Activated CD4-positive, alpha-beta T cell treated with anti-CD3 and anti-CD28 coated beads, Interleukin-2, amount 50 U/mL, for 48 hours (primary cell): Measurements from ENCODE around the gene CEACAM5.
"Not testable (repeated sequence)": the region's sequence is repeated elsewhere in the genome, so short reads cannot be mapped to it uniquely, and the experiment has no call there.

Source experiments
- DNase-seq, 2 experiments: peaks; one replicate each; pipeline ENCODE4 v3.0.0-alpha.2; 2020

Gene CEACAM5

DNA sequence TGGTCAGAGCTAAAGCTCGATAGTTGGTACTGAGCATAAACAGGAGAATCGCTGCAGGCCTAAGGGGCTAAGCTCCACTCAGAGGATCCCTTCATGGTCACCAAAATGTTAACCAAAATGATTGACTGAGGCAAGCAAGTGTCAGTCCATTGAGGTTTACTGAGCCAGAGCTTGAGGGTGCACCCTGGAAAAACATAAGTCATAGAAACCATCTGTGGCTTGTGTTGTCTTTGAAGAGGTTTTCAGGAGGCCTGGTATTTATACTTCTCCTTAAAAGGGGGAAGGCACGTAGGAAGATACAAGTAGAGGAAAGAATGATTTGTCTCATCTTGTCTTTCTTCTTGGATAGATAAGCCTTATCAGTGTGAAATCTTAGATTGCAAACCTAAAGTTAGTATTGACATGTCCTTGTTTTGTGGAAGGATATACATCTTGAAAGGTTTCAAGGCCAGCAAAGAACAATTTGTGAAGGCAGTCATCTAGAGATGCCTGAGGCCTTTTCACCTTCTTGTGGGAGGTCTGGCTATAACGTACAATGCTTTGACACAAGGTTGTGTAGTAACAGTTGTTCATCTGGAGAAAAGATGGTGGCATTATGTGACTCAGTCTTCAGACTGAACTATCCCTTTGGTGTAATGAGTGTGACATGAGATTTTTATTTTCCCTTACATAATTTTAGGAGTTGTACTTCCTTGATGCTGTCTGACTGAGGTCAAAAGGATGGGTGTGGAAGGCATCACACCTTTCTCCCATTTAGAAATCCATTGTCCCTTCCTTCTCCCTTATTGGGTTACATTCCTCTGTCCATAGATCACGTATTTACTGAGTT, 32.2 kb downstream of the CEACAM5 start:
- DNase-seq: peak; percentile 8 to 26

DNA sequence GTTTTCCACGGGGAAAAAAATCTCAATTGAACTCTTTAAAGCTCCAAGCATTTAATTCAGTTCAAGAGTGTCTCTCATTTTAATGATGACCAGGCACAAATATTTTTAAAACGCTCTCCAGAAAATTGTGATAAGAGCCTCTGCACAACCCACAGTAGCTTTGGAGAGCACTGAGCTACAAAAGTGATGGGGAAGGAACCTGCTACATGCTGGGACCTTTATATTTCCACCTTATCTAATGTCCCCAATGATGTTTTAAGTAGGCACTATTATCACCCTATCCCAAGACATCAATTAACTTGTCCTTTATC, 32.8 kb downstream of the CEACAM5 start:
- DNase-seq: no peak

DNA sequence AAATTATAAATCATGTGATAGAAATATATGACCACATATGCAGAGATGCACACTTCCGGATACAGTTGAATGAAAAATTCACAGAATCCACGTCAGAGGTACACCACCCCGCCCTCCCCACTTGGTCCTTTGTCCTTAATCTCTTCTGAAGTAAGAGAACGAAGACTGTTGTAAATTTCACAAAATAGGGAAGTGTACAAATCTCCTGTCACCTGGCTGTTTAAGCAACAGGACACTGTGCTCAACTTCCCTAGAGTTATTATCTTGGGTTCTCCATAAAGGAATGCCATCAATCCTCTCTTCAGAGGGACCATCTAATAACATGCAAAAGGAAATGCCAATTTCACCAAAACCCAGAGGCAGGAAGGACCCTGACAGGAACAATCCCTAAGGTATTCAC, 36.4 kb downstream of the CEACAM5 start:
- no peak for DNase-seq

DNA sequence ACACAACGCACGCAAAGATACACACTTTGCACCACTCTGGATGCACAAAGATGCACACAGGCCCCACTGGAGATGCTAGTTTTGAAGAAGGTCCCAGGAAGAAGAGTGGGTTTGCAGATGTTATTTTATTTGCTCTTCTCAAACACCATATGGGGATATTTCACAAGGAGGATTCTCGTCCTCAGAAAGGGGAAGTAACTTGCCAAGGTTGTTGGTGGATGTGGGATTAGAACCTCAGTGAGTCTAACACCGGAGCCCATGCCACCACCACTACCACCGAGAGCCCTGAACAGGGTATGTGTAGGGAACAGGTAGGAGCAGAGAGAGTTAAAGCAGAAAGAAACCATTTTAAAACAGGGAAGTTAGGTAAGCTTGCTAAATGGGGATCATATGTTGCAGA, 37.3 kb downstream of the CEACAM5 start:
- no peak for DNase-seq

DNA sequence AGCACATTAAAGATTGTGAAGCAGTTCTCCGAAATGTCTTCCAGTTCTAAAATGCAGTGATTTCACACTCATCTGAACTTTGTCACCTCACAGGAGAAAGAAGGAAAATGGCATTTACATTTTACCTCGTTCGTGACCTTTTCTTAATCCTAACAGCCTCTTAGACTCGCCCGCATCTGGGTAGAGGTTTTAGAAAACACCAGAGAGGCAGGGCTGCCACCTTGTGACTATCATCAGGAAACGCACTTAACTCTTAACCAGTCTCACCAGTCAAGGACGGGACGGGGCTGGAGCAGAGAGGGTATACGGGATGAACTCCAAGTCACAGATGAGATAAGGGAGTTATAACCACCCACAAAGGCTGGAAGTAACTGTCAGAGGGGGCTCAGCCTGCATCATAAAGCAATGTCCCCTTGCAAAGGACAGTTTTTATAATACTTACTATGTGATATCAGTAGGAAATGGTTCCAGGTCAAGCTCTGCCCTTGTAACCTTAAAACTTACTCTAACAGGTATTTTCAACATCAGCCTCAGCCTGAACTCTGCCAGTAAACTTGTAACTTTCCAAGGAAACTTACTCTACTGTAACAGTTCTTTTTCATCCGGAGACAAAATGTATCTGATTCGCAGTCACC, 38.3 kb downstream of the CEACAM5 start:
- DNase-seq: peak; percentile 53 to 66

DNA sequence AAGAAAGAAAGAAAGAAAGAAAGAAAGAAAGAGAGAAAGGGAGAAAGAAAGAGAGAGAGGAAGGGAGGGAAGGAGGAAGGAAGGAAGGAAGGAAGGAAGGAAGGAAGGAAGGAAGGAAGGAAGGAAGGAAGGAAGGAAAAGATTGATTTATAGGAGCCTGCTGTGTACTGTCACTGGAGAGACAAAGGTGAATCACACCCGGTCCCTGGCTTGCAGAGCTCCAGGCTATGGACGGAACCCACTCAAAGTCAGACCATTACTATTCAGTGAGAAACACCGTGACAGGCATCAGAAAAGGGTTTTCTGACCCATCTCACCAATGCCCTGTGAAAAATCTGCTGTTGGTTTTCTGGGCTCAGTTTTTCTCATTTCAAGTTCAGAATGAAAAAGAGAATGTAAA, 39.6 kb downstream of the CEACAM5 start:
- no peak for DNase-seq

DNA sequence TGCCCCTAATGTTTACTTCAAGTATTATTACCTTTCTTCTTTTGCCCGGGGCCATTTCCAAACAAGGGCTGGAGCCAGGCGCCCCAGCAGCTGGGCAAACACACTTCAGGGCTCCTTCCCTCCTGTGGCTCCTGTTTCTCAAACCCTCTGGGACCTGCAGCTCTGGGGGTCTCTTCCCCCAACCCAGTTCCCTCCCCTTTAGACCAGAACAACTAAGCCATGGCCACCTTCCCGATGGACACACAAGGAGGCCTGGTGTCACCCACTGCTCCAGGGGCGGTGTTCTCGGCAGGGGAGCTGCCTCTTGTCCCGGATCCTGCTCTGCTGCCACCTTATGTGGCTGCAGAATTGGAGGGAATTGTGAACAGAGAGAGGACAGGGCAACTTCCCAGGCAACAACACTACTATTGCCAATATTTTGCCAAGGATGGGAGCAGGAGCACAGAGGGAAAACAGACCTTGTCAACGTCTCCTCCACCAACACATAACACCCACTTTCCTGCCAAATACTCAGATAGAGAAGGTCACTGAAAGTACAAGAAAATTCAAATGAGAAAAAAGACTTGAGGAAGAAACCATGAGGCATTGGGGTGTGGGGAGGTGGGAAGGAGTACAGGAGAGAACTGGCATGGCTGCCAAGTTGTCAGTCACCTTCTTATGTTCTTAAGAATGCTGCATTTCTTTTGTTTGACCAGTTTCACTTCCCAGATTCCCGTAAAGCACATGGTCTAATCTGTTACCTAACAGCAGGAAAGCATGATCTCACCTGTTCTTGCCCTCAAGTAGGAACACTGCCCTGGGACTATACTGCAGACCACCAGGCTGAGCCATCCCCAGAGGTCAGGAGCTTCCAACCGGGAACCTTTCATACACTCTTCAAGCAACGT, 42.1 kb downstream of the CEACAM5 start:
- DNase-seq: not testable (repeated sequence)

DNA sequence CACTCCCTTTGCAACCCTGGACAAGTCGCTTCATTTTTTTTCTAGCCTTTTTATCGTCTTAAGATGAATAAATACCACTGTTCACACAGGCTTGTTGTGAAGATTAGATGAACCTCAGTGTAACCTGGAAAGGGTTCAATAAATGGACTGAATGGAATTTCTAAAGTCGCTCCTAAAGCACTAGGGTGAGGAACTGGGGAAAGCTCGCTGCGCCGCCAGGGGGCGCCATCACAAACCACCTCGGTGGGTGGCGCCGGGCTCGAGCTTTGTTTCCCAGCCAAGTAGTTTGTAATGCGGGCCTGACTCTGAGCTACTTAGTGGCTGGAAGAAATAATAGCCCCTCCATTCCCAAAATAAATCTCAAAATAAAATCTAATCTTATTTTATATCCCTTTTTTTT, 44.7 kb downstream of the CEACAM5 start:
- peak; percentile 82 to 83 for DNase-seq

DNA sequence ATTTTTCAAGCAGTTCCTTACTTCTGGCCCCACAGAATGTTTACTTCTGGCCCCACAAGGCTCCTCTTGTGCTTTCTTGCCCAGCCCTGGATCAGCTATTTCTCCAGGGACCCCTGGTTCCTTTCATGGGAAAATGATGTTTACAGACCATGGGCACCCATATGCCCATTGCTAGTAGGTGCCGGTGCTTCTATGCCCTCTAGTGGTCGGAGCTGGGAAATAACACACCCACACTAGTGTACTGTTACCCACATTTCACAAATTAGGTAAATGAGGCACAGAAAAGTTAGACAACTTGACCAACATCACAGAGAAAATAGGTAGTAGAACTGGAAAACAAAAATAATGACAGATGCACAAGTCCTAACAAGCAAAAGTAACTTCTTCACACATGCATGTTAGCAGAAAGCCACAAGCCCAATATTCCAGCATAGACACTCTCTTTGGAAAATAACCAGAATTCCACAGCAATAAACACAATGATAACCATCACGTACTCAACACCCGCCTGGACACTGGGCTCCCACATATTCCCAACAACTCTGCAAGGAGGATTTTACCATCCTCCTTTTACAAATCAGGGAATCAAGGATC, 45.6 kb downstream of the CEACAM5 start:
- peak; percentile 75 to 82 for DNase-seq

DNA sequence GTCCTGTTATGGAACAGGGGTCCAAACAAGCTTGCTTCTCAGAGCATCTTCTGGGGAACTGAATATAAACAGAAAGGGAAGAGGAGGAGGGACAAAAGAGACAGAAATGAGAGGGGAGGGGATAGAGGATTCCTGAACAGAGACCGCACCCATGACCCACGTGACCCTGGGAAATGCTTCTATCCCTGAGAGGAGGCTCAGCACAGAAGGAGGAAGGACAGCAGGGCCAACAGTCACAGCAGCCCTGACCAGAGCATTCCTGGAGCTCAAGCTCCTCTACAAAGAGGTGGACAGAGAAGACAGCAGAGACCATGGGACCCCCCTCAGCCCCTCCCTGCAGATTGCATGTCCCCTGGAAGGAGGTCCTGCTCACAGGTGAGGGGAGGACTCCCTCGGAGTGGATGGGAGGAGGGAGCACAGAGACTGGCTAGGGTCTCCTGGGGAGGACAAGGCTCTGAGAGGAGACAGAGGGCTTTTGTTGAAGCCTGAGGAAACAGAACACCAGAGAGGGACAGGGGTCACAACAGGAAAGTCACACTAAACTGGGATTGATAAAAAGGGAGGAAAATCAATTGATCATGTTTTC, 47.0 kb downstream of the CEACAM5 start, which contains the start of gene CEACAM6:
Gene CEACAM6, plus strand, starts transcription at position 203 of the 586 bp plus-strand sequence. Its CDS starts 109 bp downstream, at position 312.
- no peak for DNase-seq

DNA sequence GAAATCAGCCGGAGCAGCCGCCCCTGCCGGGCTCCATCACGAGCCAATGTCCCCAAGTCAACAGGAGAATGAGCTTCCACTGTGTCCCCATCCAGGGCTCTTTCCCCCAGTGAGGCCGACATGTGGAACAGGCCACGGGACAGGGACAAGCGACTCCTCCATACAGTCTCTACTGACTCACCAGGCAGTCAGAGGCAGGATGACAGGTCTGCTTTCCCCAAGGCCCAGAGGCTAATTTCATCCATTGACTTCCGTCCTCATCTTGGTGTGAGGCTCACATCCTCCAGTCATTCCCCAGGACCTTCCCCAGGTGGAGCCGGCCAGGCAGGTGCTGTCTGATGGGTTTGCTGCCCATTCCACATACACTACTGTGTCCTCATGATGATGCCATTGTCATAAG, 50.4 kb downstream of the CEACAM5 start:
- DNase-seq: no peak

DNA sequence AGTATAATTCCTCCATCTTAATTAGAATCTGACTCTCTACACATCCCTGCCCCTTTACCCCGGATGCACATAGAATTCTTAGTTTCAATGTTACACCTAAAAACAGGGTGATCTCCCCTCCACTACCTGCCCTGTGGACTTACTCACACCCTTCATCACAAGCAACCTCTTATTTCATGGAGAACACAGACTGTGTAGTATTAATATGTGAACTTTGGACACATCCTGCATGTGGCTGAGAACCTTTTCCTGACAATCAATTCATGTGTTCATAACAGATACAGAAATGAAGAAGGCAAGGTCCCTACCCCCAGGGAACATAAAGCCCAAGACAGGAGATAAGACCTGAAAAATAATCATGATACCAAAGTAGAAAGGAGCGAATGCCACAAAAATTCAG, 58.7 kb downstream of the CEACAM5 start:
- no peak for DNase-seq

DNA sequence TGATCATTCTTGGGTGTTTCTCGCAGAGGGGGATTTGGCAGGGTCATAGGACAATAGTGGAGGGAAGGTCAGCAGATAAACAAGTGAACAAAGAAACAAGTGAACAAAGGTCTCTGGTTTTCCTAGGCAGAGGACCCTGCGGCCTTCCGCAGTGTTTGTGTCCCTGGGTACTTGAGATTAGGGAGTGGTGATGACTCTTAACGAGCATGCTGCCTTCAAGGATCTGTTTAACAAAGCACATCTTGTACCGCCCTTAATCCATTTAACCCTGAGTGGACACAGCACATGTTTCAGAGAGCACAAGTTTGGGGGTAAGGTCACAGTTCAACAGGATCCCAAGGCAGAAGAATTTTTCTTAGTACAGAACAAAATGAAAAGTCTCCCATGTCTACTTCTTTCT, 59.7 kb downstream of the CEACAM5 start:
- DNase-seq: not testable (repeated sequence)

DNA sequence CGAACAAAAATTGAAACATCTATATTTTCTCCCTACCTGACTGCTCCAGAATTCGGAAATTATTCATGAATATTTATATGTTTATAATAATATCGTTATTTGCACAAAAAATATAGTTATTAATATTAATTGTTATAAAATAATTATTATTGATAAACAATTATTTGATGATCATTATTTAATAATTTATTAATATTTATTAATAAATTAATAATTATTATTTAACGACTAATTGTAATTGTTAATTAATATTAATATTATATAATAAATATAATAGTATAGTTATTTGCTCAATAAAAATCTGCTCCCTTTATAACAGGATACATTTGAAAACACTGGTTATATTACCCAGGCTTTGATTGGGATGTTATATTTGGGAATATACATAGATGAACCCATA, 61.2 kb downstream of the CEACAM5 start:
- no peak for DNase-seq

DNA sequence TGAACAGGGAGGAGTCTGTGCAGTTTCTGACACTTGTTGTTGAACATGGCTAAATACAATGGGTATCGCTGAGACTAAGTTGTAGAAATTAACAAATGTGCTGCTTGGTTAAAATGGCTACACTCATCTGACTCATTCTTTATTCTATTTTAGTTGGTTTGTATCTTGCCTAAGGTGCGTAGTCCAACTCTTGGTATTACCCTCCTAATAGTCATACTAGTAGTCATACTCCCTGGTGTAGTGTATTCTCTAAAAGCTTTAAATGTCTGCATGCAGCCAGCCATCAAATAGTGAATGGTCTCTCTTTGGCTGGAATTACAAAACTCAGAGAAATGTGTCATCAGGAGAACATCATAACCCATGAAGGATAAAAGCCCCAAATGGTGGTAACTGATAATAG, 63.0 kb downstream of the CEACAM5 start:
- DNase-seq: no peak

DNA sequence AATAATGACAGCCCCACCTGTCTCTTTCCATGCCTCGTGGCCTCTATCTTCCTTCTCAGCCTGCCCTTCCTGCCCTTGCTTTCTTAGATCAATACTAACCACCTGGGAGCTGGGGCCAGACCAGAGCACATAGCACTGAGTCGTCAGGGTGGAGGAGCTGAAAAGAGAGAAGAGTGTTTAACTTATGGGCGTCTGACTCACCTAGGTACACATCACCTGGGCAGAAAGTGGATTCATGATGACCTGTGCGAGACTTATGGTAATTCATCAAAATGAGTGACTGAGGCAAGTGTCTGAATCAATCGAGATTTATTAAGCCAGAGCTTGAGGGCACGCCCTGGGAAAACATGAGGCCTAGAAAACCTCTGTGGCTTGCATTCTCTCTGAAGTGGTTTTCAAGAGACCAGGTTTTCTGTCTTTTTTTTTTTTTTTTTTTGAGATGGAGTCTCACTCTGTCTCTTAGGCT, 66.1 kb downstream of the CEACAM5 start:
- peak; percentile 41 to 53 for DNase-seq

DNA sequence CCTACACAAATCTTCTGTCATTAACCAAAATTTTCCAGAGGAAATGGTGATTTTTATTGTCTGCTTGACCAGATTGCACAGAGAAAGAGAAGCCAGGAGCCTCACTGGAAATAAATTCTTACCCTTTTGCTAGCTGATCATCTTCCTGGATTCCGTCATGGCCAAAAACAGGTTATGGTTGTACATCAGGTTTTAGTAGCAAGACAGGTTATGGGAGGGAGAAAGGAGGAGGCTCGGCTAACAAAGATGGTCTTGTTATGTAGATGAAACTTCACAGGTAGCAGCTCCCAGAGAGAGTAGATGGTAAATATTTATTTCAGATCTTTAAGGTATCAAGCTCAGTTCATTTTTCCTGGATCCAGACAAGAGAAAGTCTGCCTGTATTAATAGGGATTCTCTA, 68.3 kb downstream of the CEACAM5 start:
- no peak for DNase-seq
